Neural cell (in vitro differentiated cells): ENCODE data around the gene PATL1.

Experiments used
- EP300 ChIP-seq: fragments of 450-650 bp; conservative IDR thresholded peaks from 2 replicates; pipeline ENCODE4 v1.6.1; 2014; ENCODE audit warnings: antibody characterized with exemption, mild to moderate bottlenecking, moderate library complexity; ENCODE audit not compliant: poor library complexity, severe bottlenecking
- EZH2 ChIP-seq: fragments of 200-600, 300-800 bp; shearing (Covaris generic), sonication (generic); IDR thresholded peaks from 2 replicates; pipeline ENCODE4 v1.6.1; 2014; ENCODE audit warnings: antibody characterized with exemption, low read length, borderline replicate concordance, mild to moderate bottlenecking; ENCODE audit not compliant: insufficient read depth, poor library complexity, severe bottlenecking
- MXI1 ChIP-seq: fragments of 450-650 bp; conservative IDR thresholded peaks from 2 replicates; pipeline ENCODE4 v1.6.1; 2014; ENCODE audit warnings: antibody characterized with exemption, mild to moderate bottlenecking; ENCODE audit not compliant: poor library complexity, severe bottlenecking
- POLR2AphosphoS5 ChIP-seq: IDR thresholded peaks from 2 replicates; pipeline ENCODE4 v1.6.1; 2012
- TAF1 ChIP-seq: IDR thresholded peaks from 2 replicates; pipeline ENCODE4 v1.6.1; 2012; ENCODE audit warnings: low read depth
- TF ChIP-seq, protein P1 (sequence below): fragments of 450-650 bp; IDR thresholded peaks from 2 replicates; pipeline ENCODE4 v1.5.1; 2014; ENCODE audit warnings: antibody characterized with exemption, mild to moderate bottlenecking, moderate library complexity; ENCODE audit not compliant: poor library complexity, severe bottlenecking

DNA sequence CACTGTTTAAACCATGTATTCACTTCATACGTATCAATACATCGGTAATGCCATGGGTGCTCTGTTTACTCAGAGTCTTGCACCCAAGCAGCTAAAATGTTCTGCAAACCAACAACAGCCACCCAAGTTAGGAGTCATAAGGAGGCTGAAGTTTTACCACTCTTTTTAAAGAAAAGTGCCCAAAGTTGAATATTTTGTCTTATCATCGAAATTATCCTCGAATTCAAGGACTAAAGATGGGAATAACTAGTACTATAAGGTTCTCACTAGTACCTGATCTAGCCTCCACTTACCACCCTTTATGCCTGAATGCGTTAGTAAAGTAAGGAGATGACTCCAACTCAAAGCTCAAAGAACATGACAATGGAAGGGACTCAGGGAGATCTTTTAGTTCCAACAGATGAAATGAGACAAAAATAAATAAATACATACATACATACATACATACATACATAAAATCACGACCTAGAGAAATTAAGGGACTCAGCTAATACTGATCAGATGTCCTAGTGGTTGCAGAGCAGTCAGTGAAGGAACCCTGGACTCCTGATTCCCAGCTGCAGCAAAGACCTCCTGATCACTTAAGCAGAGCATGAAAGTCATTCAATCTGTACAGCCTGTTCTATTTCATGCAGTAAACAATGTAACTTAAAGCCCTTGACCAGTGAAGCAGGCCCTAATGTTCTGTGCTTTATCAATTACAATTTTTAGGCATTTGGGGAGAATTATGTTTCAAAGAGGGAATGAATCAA, 61.0 kb downstream of the PATL1 start:
- TF ChIP-seq TAF1 (no peak), EP300 (no peak), POLR2AphosphoS5 (no peak), EZH2 (no peak), MXI1 (no peak)
- TF ChIP-seq, protein P1, sequence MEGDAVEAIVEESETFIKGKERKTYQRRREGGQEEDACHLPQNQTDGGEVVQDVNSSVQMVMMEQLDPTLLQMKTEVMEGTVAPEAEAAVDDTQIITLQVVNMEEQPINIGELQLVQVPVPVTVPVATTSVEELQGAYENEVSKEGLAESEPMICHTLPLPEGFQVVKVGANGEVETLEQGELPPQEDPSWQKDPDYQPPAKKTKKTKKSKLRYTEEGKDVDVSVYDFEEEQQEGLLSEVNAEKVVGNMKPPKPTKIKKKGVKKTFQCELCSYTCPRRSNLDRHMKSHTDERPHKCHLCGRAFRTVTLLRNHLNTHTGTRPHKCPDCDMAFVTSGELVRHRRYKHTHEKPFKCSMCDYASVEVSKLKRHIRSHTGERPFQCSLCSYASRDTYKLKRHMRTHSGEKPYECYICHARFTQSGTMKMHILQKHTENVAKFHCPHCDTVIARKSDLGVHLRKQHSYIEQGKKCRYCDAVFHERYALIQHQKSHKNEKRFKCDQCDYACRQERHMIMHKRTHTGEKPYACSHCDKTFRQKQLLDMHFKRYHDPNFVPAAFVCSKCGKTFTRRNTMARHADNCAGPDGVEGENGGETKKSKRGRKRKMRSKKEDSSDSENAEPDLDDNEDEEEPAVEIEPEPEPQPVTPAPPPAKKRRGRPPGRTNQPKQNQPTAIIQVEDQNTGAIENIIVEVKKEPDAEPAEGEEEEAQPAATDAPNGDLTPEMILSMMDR = no peak
